ENCODE results near the gene CSNK1A1.

The CSNK1A1 gene

DNA sequence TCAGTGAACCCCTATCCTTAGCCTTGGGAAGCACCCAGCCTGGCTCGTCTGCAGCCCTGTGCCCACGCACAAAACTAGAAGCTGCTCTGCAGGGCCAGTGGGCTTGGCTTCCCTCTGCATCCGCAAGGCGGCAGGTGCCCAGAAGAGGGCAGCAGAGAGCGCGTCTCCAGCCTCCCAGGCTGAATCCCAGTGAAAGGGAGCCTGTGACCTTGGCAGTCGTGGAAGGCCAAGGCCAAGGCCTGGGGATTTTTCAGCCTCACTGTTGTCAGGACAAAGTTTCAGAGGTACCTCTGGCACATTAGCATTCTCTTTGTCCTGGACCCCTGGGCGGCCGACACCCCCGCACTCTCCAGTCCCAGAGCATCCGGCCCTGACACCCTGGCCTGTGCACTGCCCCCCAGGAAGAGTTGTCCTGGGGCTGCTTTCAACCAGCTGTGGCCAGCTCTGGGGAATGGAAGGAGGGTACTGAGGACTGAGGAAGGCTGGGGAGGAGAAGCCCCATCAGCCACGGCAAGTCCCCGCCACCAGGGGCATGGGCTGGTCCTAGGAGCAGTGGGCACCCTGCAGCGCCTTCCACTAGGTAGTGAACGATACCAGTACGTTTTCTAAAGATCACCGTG, 108.6 kb downstream of the CSNK1A1 start:
- H3K27me3 ChIP-seq (ENCODE audit: control insufficient read depth in 1 of 2, insufficient read depth in 2 of 2, low read length in 2 of 2) = no peaks in the 10 kb centered on the region

More for the DNA sequence above, 108.6 kb downstream of the CSNK1A1 start:
- no peak overlapping the region for H3K4me3 ChIP-seq (ENCODE audit: low read depth in 1 of 2, low read length in 2 of 2)
- no peak overlapping the region for H3K27ac ChIP-seq (ENCODE audit: low read depth, low read length)
- no peaks in the 10 kb centered on the region for H3K9me3 ChIP-seq (ENCODE audit: control insufficient read depth in 1 of 2, low read length in 2 of 2)
- peaks cover 31 to 36% of the 10 kb centered on the region in 2 donors for H3K4me1 ChIP-seq (ENCODE audit: control insufficient read depth in 1 of 2, insufficient read depth in 2 of 2, low read length in 2 of 2)
- peak overlapping the region in 1 of 2 donors; percentile 9 for H3K9ac ChIP-seq (ENCODE audit: low read depth in 1 of 2, low read length in 2 of 2)
- H3K36me3 ChIP-seq (ENCODE audit: control insufficient read depth in 1 of 2, insufficient read depth in 2 of 2, low read length in 2 of 2) = no peaks in the 10 kb centered on the region

All from duodenal mucosa (tissue), 2 donors.